Activated naive CD8-positive, alpha-beta T cell treated with anti-CD3 and anti-CD28 coated beads, Interleukin-2, amount 50 U/mL, for 24 hours (primary cell): ENCODE results near the gene IFNL4.
"Not testable (repeated sequence)": the region's sequence is repeated elsewhere in the genome, so short reads cannot be mapped to it uniquely, and the experiment has no call there.

Experiments used
- ATAC-seq: fragments of 150-1000 bp; cut with Tn5 transposase; one replicate; pipeline ENCODE4 v1.10.0; 2021
- DNase-seq: peaks from one replicate; pipeline ENCODE4 v3.0.0; 2021
- H3K27ac Mint-ChIP-seq: one replicate; pipeline ENCODE4 v1.8.0; 2021; ENCODE audit warnings: mild to moderate bottlenecking, mixed read lengths
- H3K27me3 Mint-ChIP-seq: one replicate; pipeline ENCODE4 v1.8.0; 2021; ENCODE audit warnings: mixed read lengths
- H3K36me3 Mint-ChIP-seq: one replicate; pipeline ENCODE4 v1.8.0; 2021; ENCODE audit warnings: low read depth, mixed read lengths
- H3K4me1 Mint-ChIP-seq: one replicate; pipeline ENCODE4 v1.8.0; 2021; ENCODE audit warnings: mixed read lengths
- H3K4me3 Mint-ChIP-seq: one replicate; pipeline ENCODE4 v1.8.0; 2021; ENCODE audit warnings: mild to moderate bottlenecking, moderate library complexity, mixed read lengths
- H3K9me3 Mint-ChIP-seq: one replicate; pipeline ENCODE4 v1.8.0; 2021; ENCODE audit warnings: mixed read lengths

The IFNL4 gene

GRCh38 chr19:39248806-39249205 lies at the start of gene IFNL4:
Gene IFNL4 (minus strand): TSS chr19:39248856.
- no peak within 1 kb of the TSS for H3K4me3 Mint-ChIP-seq
- H3K4me1 Mint-ChIP-seq = no peaks in the 10 kb centered on the region
- peaks cover 7% of the 10 kb centered on the region for H3K27me3 Mint-ChIP-seq
- no peak for DNase-seq
- H3K9me3 Mint-ChIP-seq = no peaks in the 10 kb centered on the region
- H3K27ac Mint-ChIP-seq = no peak within 1 kb of the TSS
- no peak for ATAC-seq
- H3K36me3 Mint-ChIP-seq = no peaks in the 10 kb centered on the region

DNA sequence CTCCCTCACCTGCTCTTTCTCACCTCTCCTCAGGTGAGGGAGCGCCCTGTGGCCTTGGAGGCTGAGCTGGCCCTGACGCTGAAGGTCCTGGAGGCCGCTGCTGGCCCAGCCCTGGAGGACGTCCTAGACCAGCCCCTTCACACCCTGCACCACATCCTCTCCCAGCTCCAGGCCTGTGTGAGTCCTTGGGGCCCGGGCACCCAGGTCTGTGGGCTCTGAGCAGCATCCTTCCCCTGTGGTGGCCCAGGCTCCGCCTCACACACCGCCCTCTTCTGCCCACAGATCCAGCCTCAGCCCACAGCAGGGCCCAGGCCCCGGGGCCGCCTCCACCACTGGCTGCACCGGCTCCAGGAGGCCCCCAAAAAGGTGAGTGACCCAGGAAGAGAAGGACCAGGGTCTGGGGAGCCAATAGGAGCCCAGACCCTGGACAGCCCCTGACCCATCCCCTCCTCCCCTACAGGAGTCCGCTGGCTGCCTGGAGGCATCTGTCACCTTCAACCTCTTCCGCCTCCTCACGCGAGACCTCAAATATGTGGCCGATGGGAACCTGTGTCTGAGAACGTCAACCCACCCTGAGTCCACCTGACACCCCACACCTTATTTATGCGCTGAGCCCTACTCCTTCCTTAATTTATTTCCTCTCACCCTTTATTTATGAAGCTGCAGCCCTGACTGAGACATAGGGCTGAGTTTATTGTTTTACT lies 49.4 kb upstream of the IFNL4 start:
- H3K36me3 Mint-ChIP-seq = no peaks in the 10 kb centered on the region
- H3K9me3 Mint-ChIP-seq = no peaks in the 10 kb centered on the region
- DNase-seq (peak; percentile 53), ATAC-seq (peak; percentile 92)
- H3K27ac Mint-ChIP-seq = no peak overlapping the region
- peaks cover 1% of the 10 kb centered on the region for H3K27me3 Mint-ChIP-seq
- H3K4me3 Mint-ChIP-seq = peak overlapping the region; percentile 21
- peaks cover 19% of the 10 kb centered on the region for H3K4me1 Mint-ChIP-seq

DNA sequence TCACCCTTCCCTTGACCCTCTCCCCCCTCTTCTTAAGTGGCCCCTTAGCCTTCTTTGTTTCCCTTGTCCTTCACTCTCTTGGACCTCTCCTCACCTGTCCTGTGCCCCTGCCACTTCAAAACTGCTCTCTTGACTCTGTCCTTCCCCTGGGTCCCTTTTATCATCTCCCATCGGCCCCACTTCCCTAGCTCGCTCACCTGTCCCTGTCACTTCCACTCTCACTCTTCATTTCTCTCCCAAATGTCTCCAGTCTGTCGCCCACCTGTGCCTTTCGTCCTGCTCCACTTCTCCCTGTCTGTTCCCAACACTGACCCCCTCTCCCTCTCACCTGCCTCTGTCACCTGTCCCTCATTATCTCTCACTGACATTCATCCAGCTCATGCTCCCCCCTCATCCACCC lies 48.2 kb upstream of the IFNL4 start:
- H3K4me1 Mint-ChIP-seq = peaks cover 19% of the 10 kb centered on the region
- no peaks in the 10 kb centered on the region for H3K36me3 Mint-ChIP-seq
- peaks cover 1% of the 10 kb centered on the region for H3K27me3 Mint-ChIP-seq
- no peaks in the 10 kb centered on the region for H3K9me3 Mint-ChIP-seq
- ATAC-seq (no peak), DNase-seq (no peak)
- no peak overlapping the region for H3K4me3 Mint-ChIP-seq
- H3K27ac Mint-ChIP-seq = no peak overlapping the region

DNA sequence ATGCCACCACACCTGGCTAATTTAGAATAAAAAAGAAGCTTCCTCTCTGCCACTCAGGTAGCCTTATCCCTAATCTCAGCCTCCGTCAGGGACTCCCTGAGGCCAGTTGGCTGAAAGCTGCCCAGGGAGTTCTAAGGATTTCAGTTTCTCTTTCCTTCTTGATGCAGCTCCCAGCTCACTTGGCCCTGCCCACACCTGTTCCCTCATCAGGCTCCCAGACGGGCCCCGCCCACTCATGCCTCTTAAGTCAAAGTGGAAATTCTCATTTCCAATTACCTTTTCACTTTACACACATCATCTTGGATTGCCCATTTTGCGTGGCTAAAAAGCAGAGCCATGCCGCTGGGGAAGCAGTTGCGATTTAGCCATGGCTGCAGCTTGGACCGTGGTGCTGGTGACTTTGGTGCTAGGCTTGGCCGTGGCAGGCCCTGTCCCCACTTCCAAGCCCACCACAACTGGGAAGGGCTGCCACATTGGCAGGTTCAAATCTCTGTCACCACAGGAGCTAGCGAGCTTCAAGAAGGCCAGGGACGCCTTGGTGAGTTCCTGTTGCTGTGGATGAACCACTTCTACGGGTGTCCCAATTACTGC lies 47.5 kb upstream of the IFNL4 start, which contains the start of gene IFNL1:
IFNL1 (plus strand) TSS at position 353 of the 591 bp plus-strand sequence; CDS start at position 368, 15 bp downstream.
- H3K4me3 Mint-ChIP-seq = no peak within 1 kb of the TSS
- no peak for DNase-seq
- H3K27ac Mint-ChIP-seq = no peak within 1 kb of the TSS
- peaks cover 1% of the 10 kb centered on the region for H3K27me3 Mint-ChIP-seq
- H3K36me3 Mint-ChIP-seq = no peaks in the 10 kb centered on the region
- H3K4me1 Mint-ChIP-seq = peaks cover 19% of the 10 kb centered on the region
- no peak for ATAC-seq
- H3K9me3 Mint-ChIP-seq = no peaks in the 10 kb centered on the region

- no peak for ATAC-seq
- H3K4me3 Mint-ChIP-seq = no peak overlapping the region
- H3K27me3 Mint-ChIP-seq = peaks cover 4% of the 10 kb centered on the region
- peaks cover 12% of the 10 kb centered on the region for H3K4me1 Mint-ChIP-seq
- H3K36me3 Mint-ChIP-seq = no peaks in the 10 kb centered on the region
- H3K27ac Mint-ChIP-seq = no peak overlapping the region
- no peak for DNase-seq
- H3K9me3 Mint-ChIP-seq = no peaks in the 10 kb centered on the region
These were observed 44.7 kb upstream of the IFNL4 start for GRCh38 chr19:39293394-39293793.

DNA sequence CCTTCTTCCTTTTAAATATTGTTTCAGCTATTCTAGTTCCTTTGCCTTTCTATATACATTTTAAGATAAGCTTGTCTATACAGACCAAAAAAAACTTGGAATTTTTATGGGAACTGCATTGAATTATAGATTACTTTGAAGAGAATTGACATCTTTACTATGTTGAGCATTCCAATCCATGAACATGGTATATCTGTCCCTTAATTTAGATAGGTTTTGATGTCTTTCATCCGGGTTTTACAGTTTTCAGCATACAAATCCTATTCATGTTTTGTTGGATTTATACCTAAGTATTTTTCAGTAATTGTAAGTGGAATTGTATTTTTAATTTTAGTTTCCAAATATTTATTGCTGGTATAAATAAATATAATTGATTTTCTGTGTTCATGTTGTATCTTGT lies 35.4 kb upstream of the IFNL4 start:
- no peaks in the 10 kb centered on the region for H3K4me1 Mint-ChIP-seq
- H3K27me3 Mint-ChIP-seq = peaks cover 7% of the 10 kb centered on the region
- H3K27ac Mint-ChIP-seq = no peak overlapping the region

GRCh38 chr19:39282021-39282420 lies 33.4 kb upstream of the IFNL4 start:
- Mint-ChIP-seq H3K9me3 (no peaks in the 10 kb centered on the region), H3K27ac (no peak overlapping the region), H3K36me3 (no peaks in the 10 kb centered on the region), H3K27me3 (peaks cover 5% of the 10 kb centered on the region), H3K4me3 (no peak overlapping the region), H3K4me1 (no peaks in the 10 kb centered on the region)
- DNase-seq (no peak), ATAC-seq (no peak)

More for the DNA sequence above, 35.4 kb upstream of the IFNL4 start:
- Mint-ChIP-seq H3K36me3 (no peaks in the 10 kb centered on the region), H3K9me3 (no peaks in the 10 kb centered on the region), H3K4me3 (no peak overlapping the region)
- DNase-seq = no peak
- no peak for ATAC-seq

- H3K36me3 Mint-ChIP-seq = no peaks in the 10 kb centered on the region
- peaks cover 2% of the 10 kb centered on the region for H3K27me3 Mint-ChIP-seq
- no peaks in the 10 kb centered on the region for H3K9me3 Mint-ChIP-seq
- no peak overlapping the region for H3K4me3 Mint-ChIP-seq
- no peak for DNase-seq
- no peak for ATAC-seq
- no peak overlapping the region for H3K27ac Mint-ChIP-seq
- no peaks in the 10 kb centered on the region for H3K4me1 Mint-ChIP-seq
These were observed 28.9 kb upstream of the IFNL4 start for GRCh38 chr19:39277598-39277997.

DNA sequence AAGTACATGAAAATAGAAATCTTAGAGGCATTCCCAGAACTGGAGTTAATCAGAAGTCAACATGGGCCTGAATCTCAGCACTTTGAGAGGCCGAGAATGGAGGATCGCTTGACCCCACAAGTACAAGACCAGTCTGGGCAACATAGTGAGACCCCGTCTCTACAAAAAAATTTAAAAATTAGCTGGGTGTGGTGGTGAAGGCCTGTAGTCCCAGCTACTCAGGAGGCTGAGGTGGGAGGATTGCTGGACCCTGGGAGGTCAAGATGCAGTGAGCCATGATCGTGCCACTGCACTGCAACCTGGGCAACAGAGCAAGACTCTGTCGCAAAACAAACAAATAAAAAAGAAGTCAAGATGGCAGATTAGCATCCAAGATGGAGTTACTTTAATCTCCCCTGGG lies 28.1 kb upstream of the IFNL4 start:
- DNase-seq = no peak

DNA sequence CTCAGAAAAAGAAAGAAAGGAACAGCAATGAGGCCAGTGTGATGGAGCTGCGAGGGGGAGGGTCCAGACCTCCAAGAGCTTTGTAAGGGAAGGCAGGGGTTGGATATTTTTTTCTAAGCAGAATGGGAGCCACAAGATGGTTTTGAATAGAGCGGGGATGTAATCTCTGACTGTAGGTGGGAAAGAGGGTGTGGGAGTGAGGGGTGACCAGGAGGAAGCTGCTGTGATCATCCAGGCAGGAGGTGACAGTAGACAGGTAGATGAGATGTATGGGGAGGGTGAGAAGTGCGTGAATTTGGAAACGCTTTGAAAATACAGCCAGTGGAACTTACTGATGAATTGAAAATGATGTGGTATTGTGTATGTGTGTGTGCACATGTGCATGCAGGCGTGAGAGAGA lies 26.9 kb upstream of the IFNL4 start:
- Mint-ChIP-seq H3K27me3 (peaks cover 2% of the 10 kb centered on the region), H3K9me3 (no peaks in the 10 kb centered on the region), H3K36me3 (no peaks in the 10 kb centered on the region), H3K4me1 (no peaks in the 10 kb centered on the region), H3K4me3 (no peak overlapping the region), H3K27ac (no peak overlapping the region)
- no peak for ATAC-seq
- DNase-seq = no peak

More for the DNA sequence above, 28.1 kb upstream of the IFNL4 start:
- Mint-ChIP-seq H3K4me1 (no peaks in the 10 kb centered on the region), H3K9me3 (no peaks in the 10 kb centered on the region), H3K4me3 (no peak overlapping the region), H3K36me3 (no peaks in the 10 kb centered on the region), H3K27ac (no peak overlapping the region), H3K27me3 (peaks cover 2% of the 10 kb centered on the region)
- no peak for ATAC-seq

- not testable (repeated sequence) for H3K36me3 Mint-ChIP-seq, H3K4me1 Mint-ChIP-seq, H3K9me3 Mint-ChIP-seq, H3K4me3 Mint-ChIP-seq, DNase-seq, H3K27ac Mint-ChIP-seq, ATAC-seq, H3K27me3 Mint-ChIP-seq
These were observed 25.2 kb upstream of the IFNL4 start for GRCh38 chr19:39273859-39274258.

- ATAC-seq (no peak), DNase-seq (no peak)
- H3K4me3 Mint-ChIP-seq = no peak overlapping the region
- peaks cover 9% of the 10 kb centered on the region for H3K27me3 Mint-ChIP-seq
- H3K4me1 Mint-ChIP-seq = no peaks in the 10 kb centered on the region
- no peak overlapping the region for H3K27ac Mint-ChIP-seq
- no peaks in the 10 kb centered on the region for H3K9me3 Mint-ChIP-seq
- no peaks in the 10 kb centered on the region for H3K36me3 Mint-ChIP-seq
These were observed 21.6 kb upstream of the IFNL4 start for GRCh38 chr19:39270036-39270871.

DNA sequence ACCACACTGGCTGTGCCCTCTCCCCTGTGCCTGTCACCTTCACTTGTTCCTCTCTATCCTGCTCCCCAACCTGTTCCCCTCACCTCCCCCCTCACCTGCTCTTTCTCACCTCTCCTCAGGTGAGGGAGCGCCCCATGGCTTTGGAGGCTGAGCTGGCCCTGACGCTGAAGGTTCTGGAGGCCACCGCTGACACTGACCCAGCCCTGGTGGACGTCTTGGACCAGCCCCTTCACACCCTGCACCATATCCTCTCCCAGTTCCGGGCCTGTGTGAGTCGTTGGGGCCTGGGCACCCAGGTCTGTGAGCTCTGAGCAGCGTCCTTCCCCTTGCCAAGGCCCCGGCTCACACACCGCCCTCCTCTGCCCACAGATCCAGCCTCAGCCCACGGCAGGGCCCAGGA lies 20.7 kb upstream of the IFNL4 start:
- not testable (repeated sequence) for H3K9me3 Mint-ChIP-seq, ATAC-seq, H3K4me1 Mint-ChIP-seq, H3K27ac Mint-ChIP-seq, DNase-seq, H3K4me3 Mint-ChIP-seq, H3K36me3 Mint-ChIP-seq, H3K27me3 Mint-ChIP-seq

DNA sequence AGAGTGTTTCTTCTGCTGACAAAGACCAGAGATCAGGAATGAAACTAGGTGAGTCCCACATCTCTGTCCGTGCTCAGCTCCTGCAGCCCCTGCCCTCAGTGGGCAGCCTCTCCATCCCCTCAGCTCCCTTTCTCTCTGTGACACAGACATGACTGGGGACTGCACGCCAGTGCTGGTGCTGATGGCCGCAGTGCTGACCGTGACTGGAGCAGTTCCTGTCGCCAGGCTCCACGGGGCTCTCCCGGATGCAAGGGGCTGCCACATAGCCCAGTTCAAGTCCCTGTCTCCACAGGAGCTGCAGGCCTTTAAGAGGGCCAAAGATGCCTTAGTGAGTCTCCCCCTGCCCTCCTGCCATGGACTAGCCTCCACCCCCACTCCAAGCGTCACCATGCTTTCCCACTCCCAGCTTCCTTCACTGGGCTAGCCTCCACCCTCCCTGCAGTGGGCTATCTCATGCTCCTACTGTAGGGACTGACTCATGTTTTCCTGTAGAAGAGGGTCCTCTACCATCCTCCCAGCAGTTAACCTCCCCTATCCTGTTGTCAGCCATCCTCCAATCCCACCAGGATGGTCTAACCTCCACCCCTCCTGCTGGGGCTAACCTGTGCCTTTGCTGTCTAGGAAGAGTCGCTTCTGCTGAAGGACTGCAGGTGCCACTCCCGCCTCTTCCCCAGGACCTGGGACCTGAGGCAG lies 20.0 kb upstream of the IFNL4 start:
- not testable (repeated sequence) for H3K4me3 Mint-ChIP-seq, H3K9me3 Mint-ChIP-seq, H3K27ac Mint-ChIP-seq, DNase-seq, H3K4me1 Mint-ChIP-seq, ATAC-seq, H3K36me3 Mint-ChIP-seq
- peaks cover 15% of the 10 kb centered on the region for H3K27me3 Mint-ChIP-seq
